Heart right ventricle (tissue), 16 donors: ENCODE data around the gene CDC42. TPM values are rescaled to one million over a fixed set of nuclear protein-coding genes. Genes with fewer than 3 reads are reported as not detected.

Experiments used
- ATAC-seq, 8 donors: fragments of 200-7000 bp; cut with Tn5 transposase; one replicate each; pipeline ENCODE4 v1.9.1; 2020; ENCODE audit warnings: mild to moderate bottlenecking in 8 of 8, moderate library complexity in 8 of 8, moderate number of reproducible peaks in 1 of 8
- DNase-seq, 2 donors: peaks; one replicate each; pipeline ENCODE4 v3.0.0-alpha.2; 2020
- H3K27ac ChIP-seq, 10 donors: fragments of 200-600 bp; sonication (generic) in 2 of 10; one replicate each; pipeline versions ENCODE4 v1.5.0 to v1.8.0; 2020 to 2022; ENCODE audit warnings: mild to moderate bottlenecking in 3 of 10
- H3K27me3 ChIP-seq, 7 donors: fragments of 200-600 bp; one replicate each; pipeline ENCODE4 v1.8.0; 2021 to 2022; ENCODE audit warnings: mild to moderate bottlenecking in 2 of 7
- H3K36me3 ChIP-seq, 9 donors: fragments of 200-600 bp; sonication (generic) in 1 of 9; one replicate each; pipeline versions ENCODE4 v1.5.0 to v1.8.0; 2020 to 2022; ENCODE audit warnings: mild to moderate bottlenecking in 2 of 9
- H3K4me1 ChIP-seq, 9 donors: fragments of 200-600 bp; sonication (generic) in 1 of 9; one replicate each; pipeline versions ENCODE4 v1.5.0 to v1.8.0; 2020 to 2022; ENCODE audit warnings: mild to moderate bottlenecking in 4 of 9
- H3K4me3 ChIP-seq, 10 donors: fragments of 200-600 bp; sonication (generic) in 2 of 10; one replicate each; pipeline versions ENCODE4 v1.5.0 to v1.8.0; 2020 to 2022; ENCODE audit warnings: mild to moderate bottlenecking in 7 of 10, moderate library complexity in 2 of 10
- H3K9me3 ChIP-seq, 11 donors: fragments of 200-600 bp in 10 of 11; sonication (generic) in 2 of 11; one replicate each; pipeline versions ENCODE4 v1.5.0 to v1.8.0; 2013 to 2022; ENCODE audit warnings: mild to moderate bottlenecking in 2 of 11, control low read depth in 1 of 11, moderate library complexity in 1 of 11
- WGBS, 2 donors: extraction: QIAGEN DNeasy Blood & Tissue Kit; methylation state at CpG; one replicate each; pipeline ENCODE4 v1.1.7; 2013; ENCODE audit warnings: inconsistent platforms in 1 of 2; 5-methylcytosine and 5-hydroxymethylcytosine counted together
- intact Hi-C, 10 donors: fragments of 100-400 bp; cut with DNase I; formaldehyde crosslinking; loops; one replicate each; pipeline versions ENCODE4 v1.11.1 to v1.14.2; 2022
- polyA plus RNA-seq, 2 donors: library from polyadenylated mRNA; stranded (reverse); fragments of 200-250 nt; gene quantifications; one replicate each; pipeline ENCODE4 v1.2.3, GENCODE V29; 2013
- total RNA-seq, 10 donors: library from RNA; stranded (reverse); fragmentation: NEBNext Ultra II Directional in 3 of 10; extraction: Animal tissue kit (Norgen Biotek cat#: 25700) in 3 of 10; gene quantifications; one replicate each; pipeline versions ENCODE4 v1.2.1 to v1.2.4, GENCODE V29; 2021 to 2023
- TF ChIP-seq, protein P1 (sequence below), 9 donors: fragments of 200-600 bp; sonication (generic) in 2 of 9; IDR thresholded peaks; one replicate each; pipeline versions ENCODE4 v1.5.0 to v1.8.0; 2021 to 2022; ENCODE audit warnings: antibody characterized with exemption in 9 of 9, mild to moderate bottlenecking in 5 of 9, moderate library complexity in 1 of 9
- donor health status: Arrhythmogenic right ventricular cardiomyopathy.
- donor health status: ischemic (EF 13 %, LVEDD 7.1; RV severe dilation, severe dysfunction).
- donor health status: healthy with polysubstance abuse.
- donor health status: DM: no; HTN: yes; CAD: no.
- donor health status: DM: no; HTN: no; CAD: no.
- donor health status: ischemic (EF 25% LVEDD 6.9; RV normal size, moderate dysfunction).
- donor health status: ischemic (EF 25% LVEDD 5.7; RV mildly dilated, moderate dysfunction).
- donor health status: healthy.
- donor health status: DM: yes; HTN: yes; CAD: no.
- donor health status: Ischemic cardiomyopathy.
- donor health status: ischemic (EF 35%, LVEDD 5.7; RV mildly dilated, moderate dysfunction).
- donor health status: nonischemic (EF 11% LVEDD 7.7; RV severe dilation, severe dysfunction).
- donor health status: DM: yes; HTN: yes; CAD: no.
- donor health status: PGD.
- donor health status: ischemic (EF 29% LVEDD 5.4; RV normal size, mild dysfunction).
- donor health status: nonischemic (EF 23%, LVEDD 6.1; RV moderate dilation, normal function).

Gene CDC42
- total and polyA plus RNA-seq, 12 donors: 68.7 to 259 (median 168) TPM

GRCh38 chr1:22025368-22026155 lies 26.9 kb upstream of the CDC42 start:
- DNase-seq (peak; percentile 79 to 91), ATAC-seq (peak; percentile 96 to 98 (median 97))
- peaks cover 0 to 7% (median 0%) of the 10 kb centered on the region in 9 donors for H3K36me3 ChIP-seq
- no peaks in the 10 kb centered on the region for H3K9me3 ChIP-seq
- 0% methylated on average over 42 of the region's 42 CpGs for WGBS, 2 donors
- H3K4me1 ChIP-seq: peaks cover 0 to 28% (median 13%) of the 10 kb centered on the region in 9 donors
- TF ChIP-seq, protein P1, sequence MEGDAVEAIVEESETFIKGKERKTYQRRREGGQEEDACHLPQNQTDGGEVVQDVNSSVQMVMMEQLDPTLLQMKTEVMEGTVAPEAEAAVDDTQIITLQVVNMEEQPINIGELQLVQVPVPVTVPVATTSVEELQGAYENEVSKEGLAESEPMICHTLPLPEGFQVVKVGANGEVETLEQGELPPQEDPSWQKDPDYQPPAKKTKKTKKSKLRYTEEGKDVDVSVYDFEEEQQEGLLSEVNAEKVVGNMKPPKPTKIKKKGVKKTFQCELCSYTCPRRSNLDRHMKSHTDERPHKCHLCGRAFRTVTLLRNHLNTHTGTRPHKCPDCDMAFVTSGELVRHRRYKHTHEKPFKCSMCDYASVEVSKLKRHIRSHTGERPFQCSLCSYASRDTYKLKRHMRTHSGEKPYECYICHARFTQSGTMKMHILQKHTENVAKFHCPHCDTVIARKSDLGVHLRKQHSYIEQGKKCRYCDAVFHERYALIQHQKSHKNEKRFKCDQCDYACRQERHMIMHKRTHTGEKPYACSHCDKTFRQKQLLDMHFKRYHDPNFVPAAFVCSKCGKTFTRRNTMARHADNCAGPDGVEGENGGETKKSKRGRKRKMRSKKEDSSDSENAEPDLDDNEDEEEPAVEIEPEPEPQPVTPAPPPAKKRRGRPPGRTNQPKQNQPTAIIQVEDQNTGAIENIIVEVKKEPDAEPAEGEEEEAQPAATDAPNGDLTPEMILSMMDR (IDR thresholded peaks at IDR 0.05): no peak
- intact Hi-C loops: loop anchor here in 1 of 10 donors (2.0 kb wide), 1 partner anchor 27 kb away; the partner anchor contains the start of gene CDC42
- no peaks in the 10 kb centered on the region for H3K27me3 ChIP-seq
- peak overlapping the region; percentile 92 to 99 (median 97) for H3K27ac ChIP-seq
- peak overlapping the region; percentile 63 to 98 (median 84) for H3K4me3 ChIP-seq

DNA sequence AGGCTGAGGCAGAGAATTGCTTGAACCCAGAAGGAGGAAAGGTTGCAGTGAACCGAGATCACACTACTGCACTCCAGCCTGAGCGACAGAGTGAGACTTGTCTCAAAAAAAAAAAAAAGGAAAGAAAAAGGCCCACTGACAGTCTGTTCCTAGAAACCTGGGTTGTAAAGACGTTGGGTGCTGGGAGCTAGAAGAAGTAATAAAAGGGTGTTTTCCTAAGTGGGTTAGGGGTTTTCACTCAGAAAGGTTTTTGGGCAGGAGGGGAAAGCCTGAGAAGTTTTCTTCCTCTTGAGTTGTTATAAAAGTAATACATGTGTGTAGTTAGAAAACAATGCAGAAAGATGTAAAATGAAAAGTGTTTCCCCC lies 25.6 kb upstream of the CDC42 start:
- no peaks in the 10 kb centered on the region for H3K9me3 ChIP-seq
- no peak overlapping the region for H3K4me3 ChIP-seq
- intact Hi-C loops: no loop called here
- peaks cover 0 to 42% (median 21%) of the 10 kb centered on the region in 9 donors for H3K4me1 ChIP-seq
- ATAC-seq (no peak), DNase-seq (no peak)
- no peaks in the 10 kb centered on the region for H3K27me3 ChIP-seq
- 86 to 87% methylated on average over 3 of the region's 3 CpGs for WGBS, 2 donors
- peaks cover 0 to 16% (median 0%) of the 10 kb centered on the region in 9 donors for H3K36me3 ChIP-seq
- H3K27ac ChIP-seq: no peak overlapping the region
- TF ChIP-seq, protein P1 (IDR thresholded peaks at IDR 0.05): no peak

- 87 to 90% methylated on average over 4 of the region's 4 CpGs for WGBS, 2 donors
Measured at GRCh38 chr1:22030057-22030456, 22.5 kb upstream of the CDC42 start.

DNA sequence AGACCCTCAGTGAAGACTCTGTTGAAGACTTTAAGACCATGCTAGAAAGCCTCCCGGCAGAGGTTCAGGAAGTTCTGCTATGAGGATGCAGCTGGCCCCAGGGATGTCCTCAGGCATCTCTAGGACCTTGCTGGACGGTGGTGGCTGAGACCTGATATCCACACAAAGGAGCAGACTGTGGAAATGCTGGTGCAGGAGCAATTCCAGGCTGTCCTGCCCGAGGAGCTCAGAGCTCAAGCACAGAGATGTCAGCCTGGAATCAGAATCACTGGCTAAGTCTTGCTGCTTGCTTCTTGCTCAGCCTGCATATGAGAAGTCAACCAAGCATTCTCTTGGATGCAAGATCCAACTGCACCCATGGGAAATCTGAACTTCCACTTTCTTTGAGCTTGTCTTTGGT lies 22.0 kb upstream of the CDC42 start:
- H3K36me3 ChIP-seq: peaks cover 0 to 16% (median 0%) of the 10 kb centered on the region in 9 donors
- no peak overlapping the region for H3K4me3 ChIP-seq
- intact Hi-C loops: no loop called here
- H3K27ac ChIP-seq: no peak overlapping the region
- ATAC-seq: no peak
- TF ChIP-seq, protein P1 (IDR thresholded peaks at IDR 0.05): no peak
- DNase-seq: no peak
- H3K9me3 ChIP-seq: no peaks in the 10 kb centered on the region
- H3K4me1 ChIP-seq: peaks cover 0 to 26% (median 15%) of the 10 kb centered on the region in 9 donors
- no peaks in the 10 kb centered on the region for H3K27me3 ChIP-seq
- 63 to 69% methylated on average over 3 of the region's 3 CpGs for WGBS, 2 donors

More at GRCh38 chr1:22030057-22030456, 22.5 kb upstream of the CDC42 start:
- peaks cover 0 to 16% (median 0%) of the 10 kb centered on the region in 9 donors for H3K36me3 ChIP-seq
- no peak for DNase-seq
- peaks cover 0 to 26% (median 15%) of the 10 kb centered on the region in 9 donors for H3K4me1 ChIP-seq
- H3K9me3 ChIP-seq: no peaks in the 10 kb centered on the region
- H3K4me3 ChIP-seq: no peak overlapping the region
- TF ChIP-seq, protein P1 (IDR thresholded peaks at IDR 0.05): no peak
- ATAC-seq: no peak
- no peaks in the 10 kb centered on the region for H3K27me3 ChIP-seq
- H3K27ac ChIP-seq: no peak overlapping the region
- intact Hi-C loops: no loop called here
